OCI-LY7 (cell line): Measurements from ENCODE around the gene CCDC12.
A peak's percentile ranks its signal among the peaks of the same experiment; 100 is the strongest.

Source experiments
- EZH2phosphoT487 ChIP-seq: fragments of 200-600 bp; sonication (generic); IDR thresholded peaks from 2 replicates; pipeline ENCODE4 v1.6.1; 2018; ENCODE audit warnings: low read depth, borderline replicate concordance, mild to moderate bottlenecking, mixed run types, antibody characterized with exemption, low read length, moderate library complexity, mixed read lengths
- TF ChIP-seq, protein P1 (sequence below): fragments of 200-600 bp; sonication (generic); conservative IDR thresholded peaks from 2 replicates; pipeline ENCODE4 v1.5.1; 2014; ENCODE audit warnings: mild to moderate bottlenecking, antibody characterized with exemption, low read length, moderate library complexity, mixed read lengths

DNA sequence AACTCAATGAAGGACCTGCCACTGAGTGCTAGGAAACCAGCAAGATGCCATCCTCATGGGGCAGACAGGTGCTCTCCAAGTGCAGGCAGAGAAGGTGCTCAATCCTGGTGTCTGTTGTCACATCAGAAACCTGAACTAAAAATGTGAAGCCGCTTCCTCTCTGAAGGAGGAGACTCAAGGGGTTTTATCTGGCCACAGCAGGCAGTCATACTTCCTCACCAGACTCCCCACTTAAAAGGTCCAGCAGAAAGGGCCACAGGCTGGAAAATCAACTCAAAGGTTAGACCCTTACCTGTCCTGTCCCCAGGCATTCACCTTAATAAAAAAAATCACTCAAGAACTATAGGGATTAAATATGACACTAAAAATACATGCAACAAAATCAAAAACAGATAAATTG lies 4.8 kb downstream of the CCDC12 start:
- TF ChIP-seq, protein P1, sequence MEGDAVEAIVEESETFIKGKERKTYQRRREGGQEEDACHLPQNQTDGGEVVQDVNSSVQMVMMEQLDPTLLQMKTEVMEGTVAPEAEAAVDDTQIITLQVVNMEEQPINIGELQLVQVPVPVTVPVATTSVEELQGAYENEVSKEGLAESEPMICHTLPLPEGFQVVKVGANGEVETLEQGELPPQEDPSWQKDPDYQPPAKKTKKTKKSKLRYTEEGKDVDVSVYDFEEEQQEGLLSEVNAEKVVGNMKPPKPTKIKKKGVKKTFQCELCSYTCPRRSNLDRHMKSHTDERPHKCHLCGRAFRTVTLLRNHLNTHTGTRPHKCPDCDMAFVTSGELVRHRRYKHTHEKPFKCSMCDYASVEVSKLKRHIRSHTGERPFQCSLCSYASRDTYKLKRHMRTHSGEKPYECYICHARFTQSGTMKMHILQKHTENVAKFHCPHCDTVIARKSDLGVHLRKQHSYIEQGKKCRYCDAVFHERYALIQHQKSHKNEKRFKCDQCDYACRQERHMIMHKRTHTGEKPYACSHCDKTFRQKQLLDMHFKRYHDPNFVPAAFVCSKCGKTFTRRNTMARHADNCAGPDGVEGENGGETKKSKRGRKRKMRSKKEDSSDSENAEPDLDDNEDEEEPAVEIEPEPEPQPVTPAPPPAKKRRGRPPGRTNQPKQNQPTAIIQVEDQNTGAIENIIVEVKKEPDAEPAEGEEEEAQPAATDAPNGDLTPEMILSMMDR = 0 out of 2 replicates have a peak, but pooled peaks have one; percentile 13
- no peak for TF ChIP-seq EZH2phosphoT487
